HG03045 (cell line): ENCODE data around the gene CYTIP.

Experiments used
- ATAC-seq: cut with Tn5 transposase; IDR thresholded peaks from one replicate; pipeline ENCODE4 v1.9.1; 2021; ENCODE audit warnings: mild to moderate bottlenecking, moderate library complexity; ENCODE audit not compliant: unreplicated experiment

Gene CYTIP

GRCh38 chr2:157465554-157465953, 21.7 kb upstream of the CYTIP start:
- no peak for ATAC-seq

- ATAC-seq: no peak
Observed at GRCh38 chr2:157463002-157463401, 19.1 kb upstream of the CYTIP start.

- ATAC-seq: no peak
Observed at GRCh38 chr2:157460897-157461296, 17.0 kb upstream of the CYTIP start.

- ATAC-seq: no peak
Observed at GRCh38 chr2:157460384-157460837, 16.5 kb upstream of the CYTIP start.

GRCh38 chr2:157459486-157459885, 15.6 kb upstream of the CYTIP start:
- ATAC-seq: no peak

- ATAC-seq: no peak
Observed at GRCh38 chr2:157447741-157448140, 3.9 kb upstream of the CYTIP start.

- no peak for ATAC-seq
Observed at GRCh38 chr2:157447031-157447430, 3.1 kb upstream of the CYTIP start.

- peak; percentile 37 for ATAC-seq
Observed at GRCh38 chr2:157444641-157445040, 752 bp upstream of the CYTIP start.

GRCh38 chr2:157443090-157443489, 799 bp downstream of the CYTIP start:
- ATAC-seq: no peak

GRCh38 chr2:157442636-157443035, 1.3 kb downstream of the CYTIP start:
- no peak for ATAC-seq

GRCh38 chr2:157442191-157442590, 1.7 kb downstream of the CYTIP start:
- ATAC-seq: no peak

GRCh38 chr2:157441072-157441454, 2.8 kb downstream of the CYTIP start:
- ATAC-seq: peak; percentile 43

- peak; percentile 1 for ATAC-seq
Observed at GRCh38 chr2:157440404-157441071, 3.4 kb downstream of the CYTIP start.

- peak; percentile 43 for ATAC-seq
Observed at GRCh38 chr2:157439824-157440186, 4.1 kb downstream of the CYTIP start.

GRCh38 chr2:157438863-157439823, 4.7 kb downstream of the CYTIP start:
- peak; percentile 12 for ATAC-seq

- no peak for ATAC-seq
Observed at GRCh38 chr2:157433394-157433793, 10.5 kb downstream of the CYTIP start.

GRCh38 chr2:157432475-157433106, 11.3 kb downstream of the CYTIP start:
- no peak for ATAC-seq

GRCh38 chr2:157431176-157431575, 12.7 kb downstream of the CYTIP start:
- ATAC-seq: no peak

- ATAC-seq: no peak
Observed at GRCh38 chr2:157428500-157429175, 15.3 kb downstream of the CYTIP start.

- ATAC-seq: no peak
Observed at GRCh38 chr2:157427922-157428303, 16.0 kb downstream of the CYTIP start.
